RWPE2 (cell line): Measurements from ENCODE around the gene TANGO2.

Source experiments
- ATAC-seq: fragments of 200-7000 bp; cut with Tn5 transposase; 3 replicates; pipeline ENCODE4 v1.9.1; 2021; ENCODE audit warnings: low read depth
- DNase-seq: peaks from one replicate; pipeline ENCODE4 v3.0.0-alpha.2; 2020; ENCODE audit warnings: low spot score
- H3K27ac ChIP-seq: fragments of 450-650 bp; 2 replicates; pipeline ENCODE4 v1.5.1; 2017; ENCODE audit warnings: mild to moderate bottlenecking; ENCODE audit not compliant: poor library complexity, severe bottlenecking
- H3K27me3 ChIP-seq: fragments of 250-450 bp; sonication (Bioruptor Pico); 2 replicates; pipeline ENCODE4 v1.5.1; 2021; ENCODE audit warnings: mild to moderate bottlenecking, moderate library complexity; ENCODE audit not compliant: insufficient read depth, poor library complexity, severe bottlenecking
- H3K36me3 ChIP-seq: fragments of 250-450 bp; sonication (Bioruptor Pico); 2 replicates; pipeline ENCODE4 v1.5.1; 2020; ENCODE audit warnings: low read depth, mild to moderate bottlenecking, moderate library complexity
- H3K4me1 ChIP-seq: fragments of 250-450 bp; sonication (Bioruptor Pico); 2 replicates; pipeline ENCODE4 v1.5.1; 2021; ENCODE audit warnings: mild to moderate bottlenecking, moderate library complexity; ENCODE audit not compliant: insufficient read depth, poor library complexity, severe bottlenecking
- H3K4me3 ChIP-seq: fragments of 250-450 bp; sonication (Bioruptor Pico); 2 replicates; pipeline ENCODE4 v1.5.1; 2021; ENCODE audit warnings: mild to moderate bottlenecking, moderate library complexity; ENCODE audit not compliant: severe bottlenecking
- H3K9me3 ChIP-seq: fragments of 250-450 bp; sonication (Bioruptor Pico); 2 replicates; pipeline ENCODE4 v1.5.1; 2021; ENCODE audit warnings: mild to moderate bottlenecking, moderate library complexity; ENCODE audit not compliant: severe bottlenecking
- TF ChIP-seq, protein P1 (sequence below): fragments of 450-650 bp; IDR thresholded peaks from one replicate; pipeline ENCODE4 v1.5.1; 2017; ENCODE audit warnings: mild to moderate bottlenecking, moderate library complexity; ENCODE audit not compliant: poor library complexity, severe bottlenecking

The TANGO2 gene

DNA sequence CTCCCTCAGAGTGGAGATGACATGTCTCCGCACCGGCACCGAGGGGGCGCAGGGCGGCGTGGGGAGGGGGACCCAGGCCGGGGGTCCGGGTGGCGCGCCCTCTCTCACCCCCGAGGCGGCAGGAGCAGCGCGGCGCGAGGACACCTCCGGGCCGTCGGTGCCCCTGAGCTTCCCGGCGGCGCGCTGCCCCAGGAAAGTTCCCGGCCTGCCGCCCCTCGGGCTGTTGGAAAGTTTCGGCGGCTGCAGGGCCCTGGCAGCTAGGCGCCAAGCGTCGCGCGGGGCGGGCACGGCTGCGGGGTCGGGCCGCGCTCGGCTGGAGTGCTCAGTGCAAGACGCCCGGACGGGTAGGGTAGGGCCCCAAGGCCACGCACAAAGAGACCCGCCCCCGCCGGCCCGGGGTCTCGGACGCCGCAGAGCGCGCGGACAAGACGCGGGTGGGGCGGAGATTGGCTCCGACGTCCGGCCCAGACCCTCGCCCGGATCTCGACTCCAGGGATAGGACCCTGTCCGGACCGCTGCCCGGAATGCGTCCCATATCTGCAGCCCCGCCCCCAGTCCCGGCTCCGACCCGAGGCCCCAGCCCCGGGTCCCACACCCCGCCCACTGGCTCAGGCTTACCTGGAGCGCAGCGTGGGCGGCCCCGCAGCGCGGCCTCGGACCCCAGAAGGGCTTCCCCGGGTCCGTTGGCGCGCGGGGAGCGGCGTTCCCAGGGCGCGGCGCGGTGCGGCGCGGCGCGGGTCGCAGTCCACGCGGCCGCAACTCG is 4.8 kb upstream of the TANGO2 start:
- ATAC-seq (peak; percentile 8; the same call in 2 of the 3 replicates), DNase-seq (no peak)
- Histone ChIP-seq H3K4me3 (peak overlapping the region; percentile 81), H3K27ac (no peak overlapping the region), H3K27me3 (no peaks in the 10 kb centered on the region), H3K36me3 (no peaks in the 10 kb centered on the region), H3K4me1 (no peaks in the 10 kb centered on the region), H3K9me3 (no peaks in the 10 kb centered on the region)
- TF ChIP-seq, protein P1, sequence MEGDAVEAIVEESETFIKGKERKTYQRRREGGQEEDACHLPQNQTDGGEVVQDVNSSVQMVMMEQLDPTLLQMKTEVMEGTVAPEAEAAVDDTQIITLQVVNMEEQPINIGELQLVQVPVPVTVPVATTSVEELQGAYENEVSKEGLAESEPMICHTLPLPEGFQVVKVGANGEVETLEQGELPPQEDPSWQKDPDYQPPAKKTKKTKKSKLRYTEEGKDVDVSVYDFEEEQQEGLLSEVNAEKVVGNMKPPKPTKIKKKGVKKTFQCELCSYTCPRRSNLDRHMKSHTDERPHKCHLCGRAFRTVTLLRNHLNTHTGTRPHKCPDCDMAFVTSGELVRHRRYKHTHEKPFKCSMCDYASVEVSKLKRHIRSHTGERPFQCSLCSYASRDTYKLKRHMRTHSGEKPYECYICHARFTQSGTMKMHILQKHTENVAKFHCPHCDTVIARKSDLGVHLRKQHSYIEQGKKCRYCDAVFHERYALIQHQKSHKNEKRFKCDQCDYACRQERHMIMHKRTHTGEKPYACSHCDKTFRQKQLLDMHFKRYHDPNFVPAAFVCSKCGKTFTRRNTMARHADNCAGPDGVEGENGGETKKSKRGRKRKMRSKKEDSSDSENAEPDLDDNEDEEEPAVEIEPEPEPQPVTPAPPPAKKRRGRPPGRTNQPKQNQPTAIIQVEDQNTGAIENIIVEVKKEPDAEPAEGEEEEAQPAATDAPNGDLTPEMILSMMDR = no peak

DNA sequence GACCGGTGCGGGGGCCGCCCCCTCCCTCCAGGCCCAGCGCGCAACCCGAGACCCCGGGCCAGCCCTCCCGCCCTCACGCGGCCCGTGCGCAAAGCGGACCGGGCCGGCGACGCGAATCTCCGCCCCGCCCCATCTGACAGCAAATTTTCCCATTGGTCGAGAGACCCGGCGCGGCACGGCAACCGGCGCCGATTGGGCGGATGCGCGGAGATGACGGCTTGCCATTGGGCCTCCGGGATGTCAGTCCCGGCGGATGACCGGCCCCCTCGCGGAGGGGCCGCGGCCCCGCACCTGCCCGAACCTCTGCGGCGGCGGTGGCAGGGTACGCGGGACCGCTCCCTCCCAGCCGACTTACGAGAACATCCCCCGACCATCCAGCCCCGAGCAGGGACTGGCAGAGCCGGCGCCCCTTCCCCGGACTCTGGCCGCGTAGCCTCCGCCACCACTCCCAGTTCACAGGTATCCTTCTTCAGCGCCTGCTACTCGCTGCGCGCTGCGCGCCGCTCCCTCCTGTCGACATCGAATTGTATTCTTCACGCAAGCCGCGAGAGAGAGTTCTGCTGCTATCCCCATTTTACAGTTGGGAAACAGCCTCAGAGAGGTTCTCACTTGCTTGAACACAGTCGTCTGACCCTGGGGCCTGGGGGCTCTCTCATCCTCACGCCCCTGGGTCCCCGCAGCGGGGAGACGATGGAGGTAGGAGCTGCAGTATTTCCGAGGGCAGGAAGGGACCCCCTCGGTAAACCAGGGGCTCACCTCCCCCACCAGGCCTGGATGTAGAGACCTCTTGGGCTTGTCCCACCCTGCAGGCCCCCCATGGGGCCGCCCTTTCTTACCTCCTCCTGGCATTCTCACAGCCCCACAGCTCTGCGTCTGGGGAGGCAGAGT is 3.9 kb upstream of the TANGO2 start, which contains the start of gene ARVCF:
TSS of gene ARVCF (minus strand) at position 90 of the 888 bp plus-strand sequence. CDS start 26,029 bp downstream, outside the sequence.
- TF ChIP-seq, protein P1 = no peak
- Histone ChIP-seq H3K4me3 (peak within 1 kb of the TSS; percentile 81), H3K9me3 (no peaks in the 10 kb centered on the region), H3K36me3 (no peaks in the 10 kb centered on the region), H3K27ac (no peak within 1 kb of the TSS), H3K27me3 (no peaks in the 10 kb centered on the region), H3K4me1 (no peaks in the 10 kb centered on the region)
- ATAC-seq (peak; percentile 71), DNase-seq (peak; percentile 83)

DNA sequence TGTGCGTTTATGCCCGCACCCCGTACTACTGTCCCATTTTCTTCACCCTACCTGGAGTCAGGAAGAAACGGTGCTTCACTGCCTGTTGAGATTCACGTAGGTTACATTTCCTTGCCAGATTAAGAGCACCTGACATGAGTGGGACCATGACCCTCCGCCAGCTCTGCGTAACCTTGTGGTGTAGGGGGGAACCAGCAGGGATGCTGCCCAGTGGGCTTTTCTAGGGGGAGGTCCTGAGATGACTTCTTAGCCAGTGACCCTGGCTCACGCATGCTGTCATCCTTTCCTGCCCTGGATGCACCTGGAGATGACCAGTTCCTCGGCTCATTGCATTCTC is 3.3 kb upstream of the TANGO2 start:
- Histone ChIP-seq H3K9me3 (no peaks in the 10 kb centered on the region), H3K27ac (no peak overlapping the region), H3K4me3 (no peak overlapping the region), H3K36me3 (no peaks in the 10 kb centered on the region), H3K4me1 (no peaks in the 10 kb centered on the region), H3K27me3 (no peaks in the 10 kb centered on the region)
- ATAC-seq (no peak), DNase-seq (no peak)
- TF ChIP-seq, protein P1 = no peak

DNA sequence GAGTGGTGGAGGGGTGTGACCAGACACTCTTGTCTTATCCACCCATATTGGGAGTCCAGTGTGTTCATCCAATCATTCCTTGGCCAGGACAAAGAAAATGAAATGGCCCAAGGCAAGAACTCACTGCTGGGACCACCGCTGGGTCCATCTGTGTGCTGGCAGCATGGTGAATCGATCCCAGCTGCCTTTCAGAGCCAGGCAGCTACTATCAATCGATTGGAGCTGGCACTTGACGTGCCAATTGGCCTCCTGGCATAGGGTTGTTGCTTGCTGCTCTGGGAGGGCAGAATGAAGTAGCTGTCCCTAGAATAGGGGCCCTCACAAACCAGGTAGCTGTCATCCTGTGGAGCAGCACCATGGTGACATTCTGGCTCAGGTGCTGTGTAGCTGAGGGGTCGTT is 2.9 kb upstream of the TANGO2 start:
- Histone ChIP-seq H3K9me3 (no peaks in the 10 kb centered on the region), H3K4me1 (no peaks in the 10 kb centered on the region), H3K27ac (no peak overlapping the region), H3K4me3 (no peak overlapping the region), H3K36me3 (no peaks in the 10 kb centered on the region), H3K27me3 (no peaks in the 10 kb centered on the region)
- DNase-seq (no peak), ATAC-seq (no peak)
- TF ChIP-seq, protein P1 = no peak
